Measurements from ENCODE around the gene NDUFS7. TPM values are rescaled to one million over a fixed set of nuclear protein-coding genes. Genes with fewer than 3 reads are reported as not detected.
A peak's percentile ranks its signal among the peaks of the same experiment; 100 is the strongest.

Gene NDUFS7
- total RNA-seq, 3 donors from 2014 or later (not counting 1 experiment from before 2014, with no cell fraction given): 60.8 to 67.9 (median 66.6) TPM

DNA sequence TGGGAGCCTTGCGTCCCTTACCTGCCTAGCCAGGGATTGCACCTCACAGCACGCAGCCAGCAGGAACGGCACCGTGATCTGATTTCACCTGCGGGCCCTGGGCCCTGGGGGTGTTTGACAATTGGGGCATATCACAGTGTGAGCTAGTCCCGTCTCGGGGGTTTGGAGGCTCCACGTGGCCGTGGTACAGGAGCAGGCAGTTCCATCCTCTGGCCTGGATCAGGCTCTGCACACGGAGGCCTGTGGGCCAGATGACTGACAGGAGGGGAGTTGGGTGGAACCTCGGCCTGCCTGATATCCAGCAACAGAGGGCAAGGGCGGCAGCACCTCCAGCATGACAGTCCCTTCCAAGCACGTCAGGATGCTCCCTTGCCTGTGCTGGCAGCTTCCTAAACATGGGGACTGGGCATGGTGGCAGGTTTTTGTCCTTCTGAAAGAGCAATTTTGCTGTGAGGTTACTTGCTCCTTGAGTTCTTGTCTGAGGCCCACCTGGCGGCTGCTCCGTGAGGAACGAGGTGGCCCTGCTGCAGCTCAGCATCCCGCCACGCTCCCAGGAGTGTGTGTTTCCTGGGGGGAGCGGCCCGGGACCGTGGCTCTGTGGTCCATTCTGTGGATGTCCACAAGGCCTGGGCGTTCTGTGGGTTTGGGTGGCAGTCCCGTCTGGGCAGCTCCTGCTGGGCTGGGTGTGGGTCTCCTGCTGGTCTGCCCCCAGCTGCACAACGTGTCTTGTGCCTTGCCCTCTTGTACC is 48.2 kb downstream of the NDUFS7 start:
- no peak overlapping the region for H3K4me3 Mint-ChIP-seq
- WGBS (ENCODE audit: insufficient coverage): 95% methylated on average over 24 of the region's 24 CpGs

DNA sequence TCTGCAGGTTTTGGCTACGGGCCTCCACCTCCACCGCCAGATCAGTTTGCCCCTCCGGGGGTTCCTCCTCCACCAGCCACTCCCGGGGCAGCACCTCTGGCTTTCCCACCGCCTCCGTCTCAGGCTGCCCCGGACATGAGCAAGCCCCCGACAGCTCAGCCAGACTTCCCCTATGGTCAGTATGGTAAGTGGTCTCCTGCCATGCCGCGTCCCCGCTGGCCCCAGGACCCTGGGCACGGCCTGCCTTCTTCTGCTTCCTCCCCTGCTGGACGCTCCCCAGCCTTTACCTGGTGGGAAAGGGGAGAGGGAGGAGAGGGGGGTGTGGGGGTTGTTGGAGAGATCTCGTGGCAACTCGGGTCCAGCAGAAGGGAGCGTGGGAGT is 48.8 kb downstream of the NDUFS7 start:
- H3K4me3 Mint-ChIP-seq: no peak overlapping the region
- H3K4me1 ChIP-seq (ENCODE audit: control insufficient read depth, insufficient read depth, low read length): peaks cover under 1% of the 10 kb centered on the region
- DNase-seq (no peak), ATAC-seq (no peak)
- peak overlapping the region in 1 of 2 donors; percentile 44 for H3K27ac Mint-ChIP-seq
- 97% methylated on average over 16 of the region's 16 CpGs for WGBS (ENCODE audit: insufficient coverage)
- no peaks in the 10 kb centered on the region for H3K36me3 Mint-ChIP-seq
- H3K27me3 ChIP-seq (ENCODE audit: control insufficient read depth, insufficient read depth, low read length): no peaks in the 10 kb centered on the region
- H3K9me3 Mint-ChIP-seq: no peaks in the 10 kb centered on the region
- H3K27ac ChIP-seq (ENCODE audit: low read length): no peak overlapping the region
- peaks cover 57% of the 10 kb centered on the region for H3K36me3 ChIP-seq (ENCODE audit: control insufficient read depth, insufficient read depth, low read length)
- TF ChIP-seq, protein P1, sequence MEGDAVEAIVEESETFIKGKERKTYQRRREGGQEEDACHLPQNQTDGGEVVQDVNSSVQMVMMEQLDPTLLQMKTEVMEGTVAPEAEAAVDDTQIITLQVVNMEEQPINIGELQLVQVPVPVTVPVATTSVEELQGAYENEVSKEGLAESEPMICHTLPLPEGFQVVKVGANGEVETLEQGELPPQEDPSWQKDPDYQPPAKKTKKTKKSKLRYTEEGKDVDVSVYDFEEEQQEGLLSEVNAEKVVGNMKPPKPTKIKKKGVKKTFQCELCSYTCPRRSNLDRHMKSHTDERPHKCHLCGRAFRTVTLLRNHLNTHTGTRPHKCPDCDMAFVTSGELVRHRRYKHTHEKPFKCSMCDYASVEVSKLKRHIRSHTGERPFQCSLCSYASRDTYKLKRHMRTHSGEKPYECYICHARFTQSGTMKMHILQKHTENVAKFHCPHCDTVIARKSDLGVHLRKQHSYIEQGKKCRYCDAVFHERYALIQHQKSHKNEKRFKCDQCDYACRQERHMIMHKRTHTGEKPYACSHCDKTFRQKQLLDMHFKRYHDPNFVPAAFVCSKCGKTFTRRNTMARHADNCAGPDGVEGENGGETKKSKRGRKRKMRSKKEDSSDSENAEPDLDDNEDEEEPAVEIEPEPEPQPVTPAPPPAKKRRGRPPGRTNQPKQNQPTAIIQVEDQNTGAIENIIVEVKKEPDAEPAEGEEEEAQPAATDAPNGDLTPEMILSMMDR (IDR thresholded peaks at IDR 0.05): no peak
- no peaks in the 10 kb centered on the region for H3K4me1 Mint-ChIP-seq
- intact Hi-C loops (cut with micrococcal nuclease): no loop called here
- H3K9me3 ChIP-seq (ENCODE audit: control insufficient read depth, insufficient read depth, low read length): no peaks in the 10 kb centered on the region
- H3K27me3 Mint-ChIP-seq (ENCODE audit: low read depth in 2 of 2): no peaks in the 10 kb centered on the region
- no peak overlapping the region for H3K4me3 ChIP-seq (ENCODE audit: low read length)

More for the DNA sequence above, 48.2 kb downstream of the NDUFS7 start:
- H3K27me3 Mint-ChIP-seq (ENCODE audit: low read depth in 2 of 2): no peaks in the 10 kb centered on the region
- H3K4me3 ChIP-seq (ENCODE audit: low read length): no peak overlapping the region
- H3K36me3 ChIP-seq (ENCODE audit: control insufficient read depth, insufficient read depth, low read length): peaks cover 57% of the 10 kb centered on the region
- ATAC-seq (no peak), DNase-seq (no peak)
- no peaks in the 10 kb centered on the region for H3K9me3 Mint-ChIP-seq
- intact Hi-C loops (cut with micrococcal nuclease): no loop called here
- no peaks in the 10 kb centered on the region for H3K36me3 Mint-ChIP-seq
- no peaks in the 10 kb centered on the region for H3K9me3 ChIP-seq (ENCODE audit: control insufficient read depth, insufficient read depth, low read length)
- no peaks in the 10 kb centered on the region for H3K4me1 Mint-ChIP-seq
- H3K27me3 ChIP-seq (ENCODE audit: control insufficient read depth, insufficient read depth, low read length): no peaks in the 10 kb centered on the region
- no peak overlapping the region for H3K27ac ChIP-seq (ENCODE audit: low read length)
- H3K4me1 ChIP-seq (ENCODE audit: control insufficient read depth, insufficient read depth, low read length): no peaks in the 10 kb centered on the region
- TF ChIP-seq, protein P1 (IDR thresholded peaks at IDR 0.05): no peak
- peak overlapping the region in 1 of 2 donors; percentile 44 for H3K27ac Mint-ChIP-seq

DNA sequence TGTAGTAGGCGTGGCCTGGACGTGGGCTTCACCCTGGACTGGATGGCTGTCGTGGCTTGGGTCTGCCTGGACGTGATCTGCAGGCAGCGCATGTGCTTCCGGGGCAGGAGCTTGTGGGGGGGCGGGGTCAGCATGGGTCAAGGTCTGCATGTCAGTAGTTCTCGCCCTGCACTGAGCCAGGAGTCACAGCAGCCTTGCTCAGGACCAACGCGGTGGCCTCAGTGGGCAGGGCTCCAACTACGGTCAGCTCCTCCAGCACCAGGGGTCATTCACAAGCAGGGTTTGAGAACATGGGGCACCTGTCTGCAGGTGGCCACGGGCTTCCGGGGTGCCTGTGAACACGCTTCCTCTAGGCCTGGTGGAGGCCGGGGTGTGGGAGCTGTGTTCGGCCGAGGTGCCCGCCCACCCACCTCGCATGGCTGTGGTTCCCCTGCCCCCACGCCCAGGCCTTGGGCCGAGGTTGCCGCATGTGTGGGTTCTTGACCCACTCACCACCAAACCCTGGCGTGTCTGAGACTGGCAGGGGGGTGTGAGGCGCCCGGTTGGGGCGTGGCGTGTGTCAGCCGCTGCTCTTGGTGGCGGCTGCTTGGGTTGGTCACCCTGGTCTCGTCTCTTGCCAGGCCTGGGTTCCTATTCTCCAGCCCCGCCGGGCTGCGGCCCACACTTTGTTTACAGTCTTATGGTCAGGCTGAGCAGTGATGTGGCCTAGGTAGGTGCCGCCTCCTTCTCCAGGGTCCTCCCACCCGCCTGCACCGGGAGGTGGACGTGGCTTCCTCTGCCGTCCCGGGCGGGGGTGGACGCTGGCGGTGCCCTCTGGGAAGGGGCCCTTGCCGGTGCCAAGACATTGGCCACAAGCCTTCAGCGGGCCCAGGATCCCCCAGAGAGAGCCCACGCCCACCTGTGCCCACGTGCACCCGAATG is 49.7 kb downstream of the NDUFS7 start:
- Histone ChIP-seq H3K27ac (ENCODE audit: low read length) (no peak overlapping the region), H3K9me3 (ENCODE audit: control insufficient read depth, insufficient read depth, low read length) (no peaks in the 10 kb centered on the region), H3K36me3 (ENCODE audit: control insufficient read depth, insufficient read depth, low read length) (peaks cover 57% of the 10 kb centered on the region), H3K27me3 (ENCODE audit: control insufficient read depth, insufficient read depth, low read length) (no peaks in the 10 kb centered on the region), H3K4me1 (ENCODE audit: control insufficient read depth, insufficient read depth, low read length) (peaks cover 6% of the 10 kb centered on the region), H3K4me3 (ENCODE audit: low read length) (no peak overlapping the region)
- intact Hi-C loops (cut with micrococcal nuclease): no loop called here
- TF ChIP-seq, protein P1 (IDR thresholded peaks at IDR 0.05): no peak
- Mint-ChIP-seq H3K27me3 (ENCODE audit: low read depth in 2 of 2) (no peaks in the 10 kb centered on the region), H3K4me3 (no peak overlapping the region), H3K4me1 (peaks cover 0 to 7% of the 10 kb centered on the region in 2 donors), H3K9me3 (no peaks in the 10 kb centered on the region), H3K27ac (no peak overlapping the region), H3K36me3 (no peaks in the 10 kb centered on the region)
- no peak for DNase-seq
- WGBS (ENCODE audit: insufficient coverage): 92% methylated on average over 47 of the region's 47 CpGs
- no peak for ATAC-seq

All from natural killer cell (primary cell).